Lower leg skin (tissue), 4 donors: ENCODE data around the gene PANK1. TPM values are rescaled to one million over a fixed set of nuclear protein-coding genes. Genes with fewer than 3 reads are reported as not detected.
"Not testable (repeated sequence)": the region's sequence is repeated elsewhere in the genome, so short reads cannot be mapped to it uniquely, and the experiment has no call there.

Experiments used
- DNase-seq, 2 donors: peaks; one replicate each; pipeline ENCODE4 v3.0.0-alpha.2; 2019; ENCODE audit warnings: low spot score in 2 of 2
- H3K4me3 ChIP-seq: fragments of 200-600 bp; sonication (generic); 2 replicates; pipeline ENCODE4 v1.5.1; 2017; ENCODE audit warnings: mild to moderate bottlenecking, low read depth; ENCODE audit not compliant: poor library complexity, severe bottlenecking
- POLR2A ChIP-seq, 2 donors: fragments of 450-650 bp; IDR thresholded peaks; one replicate each; pipeline ENCODE4 v1.6.1; 2016 to 2017; ENCODE audit warnings: antibody characterized with exemption in 2 of 2, mild to moderate bottlenecking in 1 of 2, moderate library complexity in 1 of 2
- WGBS, 2 donors: methylation state at CpG; one replicate each; pipeline ENCODE4 v1.1.5; 2018; 5-methylcytosine and 5-hydroxymethylcytosine counted together
- intact Hi-C: fragments of 100-400 bp; cut with DNase I; formaldehyde crosslinking; loops from one replicate; pipeline ENCODE4 v1.15.0; 2023; ENCODE audit warnings: low total_unique reads
- total RNA-seq, 4 donors: library from RNA; depleted of rRNA; stranded (reverse); fragments of >200 nt; gene quantifications; one replicate each; pipeline ENCODE4 v1.1.0, GENCODE V29; 2016
- TF ChIP-seq, protein P1 (sequence below), 3 donors: fragments of 450-650 bp; IDR thresholded peaks; one replicate each; pipeline ENCODE4 v1.5.1; 2016; ENCODE audit warnings: antibody characterized with exemption in 3 of 3, mild to moderate bottlenecking in 3 of 3, moderate library complexity in 2 of 3

The PANK1 gene
- total RNA-seq, 4 donors from 2014 or later: 10.8 to 36.3 (median 30.2) TPM

GRCh38 chr10:89549510-89549909, 95.5 kb downstream of the PANK1 start:
- intact Hi-C loops: no loop called here
- WGBS, 2 donors: 35 to 39% methylated on average over 1 of the region's 1 CpG
- DNase-seq: no peak
- TF ChIP-seq, protein P1, sequence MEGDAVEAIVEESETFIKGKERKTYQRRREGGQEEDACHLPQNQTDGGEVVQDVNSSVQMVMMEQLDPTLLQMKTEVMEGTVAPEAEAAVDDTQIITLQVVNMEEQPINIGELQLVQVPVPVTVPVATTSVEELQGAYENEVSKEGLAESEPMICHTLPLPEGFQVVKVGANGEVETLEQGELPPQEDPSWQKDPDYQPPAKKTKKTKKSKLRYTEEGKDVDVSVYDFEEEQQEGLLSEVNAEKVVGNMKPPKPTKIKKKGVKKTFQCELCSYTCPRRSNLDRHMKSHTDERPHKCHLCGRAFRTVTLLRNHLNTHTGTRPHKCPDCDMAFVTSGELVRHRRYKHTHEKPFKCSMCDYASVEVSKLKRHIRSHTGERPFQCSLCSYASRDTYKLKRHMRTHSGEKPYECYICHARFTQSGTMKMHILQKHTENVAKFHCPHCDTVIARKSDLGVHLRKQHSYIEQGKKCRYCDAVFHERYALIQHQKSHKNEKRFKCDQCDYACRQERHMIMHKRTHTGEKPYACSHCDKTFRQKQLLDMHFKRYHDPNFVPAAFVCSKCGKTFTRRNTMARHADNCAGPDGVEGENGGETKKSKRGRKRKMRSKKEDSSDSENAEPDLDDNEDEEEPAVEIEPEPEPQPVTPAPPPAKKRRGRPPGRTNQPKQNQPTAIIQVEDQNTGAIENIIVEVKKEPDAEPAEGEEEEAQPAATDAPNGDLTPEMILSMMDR (IDR thresholded peaks at IDR 0.05): no peak
- TF ChIP-seq POLR2A (IDR thresholded peaks at IDR 0.05): no peak
- no peak overlapping the region for H3K4me3 ChIP-seq

DNA sequence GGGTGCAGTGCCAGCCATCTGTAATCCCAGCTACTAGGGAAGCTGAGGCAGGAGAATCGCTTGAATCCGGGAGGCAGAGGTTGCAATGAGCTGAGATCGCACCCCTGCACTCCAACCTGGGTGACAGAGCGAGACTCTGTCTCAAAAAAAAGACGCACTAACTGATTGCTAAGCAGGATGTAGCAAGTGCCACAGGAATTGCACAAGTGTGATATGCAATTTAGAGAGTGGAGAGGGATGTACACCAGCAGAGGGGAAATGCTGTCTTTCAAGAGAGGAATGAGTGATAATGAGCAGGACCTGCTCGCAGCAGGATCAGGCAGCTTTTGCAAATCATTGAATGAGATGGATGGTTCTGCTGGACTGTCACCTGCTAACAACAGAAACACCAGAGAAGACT, 96.4 kb downstream of the PANK1 start:
- TF ChIP-seq, protein P1 (IDR thresholded peaks at IDR 0.05): no peak
- H3K4me3 ChIP-seq: no peak overlapping the region
- intact Hi-C loops: no loop called here
- WGBS, 2 donors: 71 to 78% methylated on average over 6 of the region's 6 CpGs
- DNase-seq: no peak

- WGBS, 2 donors: 60 to 66% methylated on average over 2 of the region's 2 CpGs
- TF ChIP-seq, protein P1 (IDR thresholded peaks at IDR 0.05): no peak
- no peak for TF ChIP-seq POLR2A (IDR thresholded peaks at IDR 0.05)
- DNase-seq: no peak
- intact Hi-C loops: no loop called here
- H3K4me3 ChIP-seq: no peak overlapping the region
These were observed 97.1 kb downstream of the PANK1 start for GRCh38 chr10:89547853-89548513.

DNA sequence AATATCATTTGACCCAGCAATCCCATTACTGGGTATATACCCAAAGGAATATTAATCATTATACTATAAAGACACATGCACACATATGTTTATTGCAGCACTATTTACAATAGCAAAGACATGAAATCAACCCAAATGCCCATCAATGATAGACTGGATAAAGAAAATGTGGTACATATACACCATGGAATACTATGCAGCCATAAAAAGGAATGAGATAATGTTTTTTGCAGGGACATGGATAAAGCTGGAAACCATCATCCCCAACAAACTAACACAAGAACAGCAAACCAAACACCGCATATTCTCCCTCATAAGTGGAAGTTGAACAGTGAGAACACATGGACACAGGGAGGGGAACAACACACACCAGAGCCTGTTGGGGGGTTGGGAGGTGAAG, 98.4 kb downstream of the PANK1 start:
- whole genome bisulfite sequencing, 2 donors: 96 to 100% methylated on average over 1 of the region's 1 CpG
- H3K4me3 ChIP-seq, DNase-seq, intact Hi-C loops: not testable (repeated sequence)

GRCh38 chr10:89543841-89544240, 101.2 kb downstream of the PANK1 start:
- WGBS, 2 donors: 91 to 96% methylated on average over 3 of the region's 3 CpGs
- intact Hi-C loops: no loop called here

GRCh38 chr10:89540420-89540949, 104.6 kb downstream of the PANK1 start:
- WGBS, 2 donors: 89 to 90% methylated on average over 4 of the region's 4 CpGs
- no peak for DNase-seq
- no peak overlapping the region for H3K4me3 ChIP-seq
- TF ChIP-seq, protein P1 (IDR thresholded peaks at IDR 0.05): no peak
- no peak for TF ChIP-seq POLR2A (IDR thresholded peaks at IDR 0.05)
- intact Hi-C loops: no loop called here

More at GRCh38 chr10:89543841-89544240, 101.2 kb downstream of the PANK1 start:
- no peak for DNase-seq
- no peak overlapping the region for H3K4me3 ChIP-seq
- no peak for TF ChIP-seq POLR2A (IDR thresholded peaks at IDR 0.05)
- TF ChIP-seq, protein P1 (IDR thresholded peaks at IDR 0.05): no peak
